GM12874 (cell line): ENCODE results near the gene CTIF.

Experiments used
- TF ChIP-seq, protein P1 (sequence below): IDR thresholded peaks from 2 replicates; pipeline ENCODE4 v1.5.1; 2011; ENCODE audit warnings: low read depth, mild to moderate bottlenecking, control low read depth, low read length, moderate library complexity; ENCODE audit not compliant: insufficient read depth

The CTIF gene

DNA sequence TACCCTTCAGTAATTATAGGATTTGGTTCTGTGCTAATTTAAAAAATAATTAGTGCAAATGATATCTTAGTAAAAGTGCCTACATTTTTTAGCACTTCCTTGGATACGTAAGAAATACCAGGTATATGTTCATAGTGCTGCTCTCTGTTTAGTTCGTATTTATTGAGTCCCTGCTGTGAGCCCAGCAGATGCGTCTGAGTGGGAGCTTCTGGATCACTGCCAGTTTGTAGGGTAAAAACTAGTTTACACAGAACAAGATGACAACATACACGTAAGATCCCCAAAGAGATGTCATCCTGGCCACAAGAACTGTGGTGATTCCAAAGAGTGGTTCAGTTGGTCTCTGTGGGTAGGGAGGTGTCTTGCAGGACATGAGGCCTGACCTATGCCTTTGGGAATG lies 103.2 kb downstream of the CTIF start:
- TF ChIP-seq, protein P1, sequence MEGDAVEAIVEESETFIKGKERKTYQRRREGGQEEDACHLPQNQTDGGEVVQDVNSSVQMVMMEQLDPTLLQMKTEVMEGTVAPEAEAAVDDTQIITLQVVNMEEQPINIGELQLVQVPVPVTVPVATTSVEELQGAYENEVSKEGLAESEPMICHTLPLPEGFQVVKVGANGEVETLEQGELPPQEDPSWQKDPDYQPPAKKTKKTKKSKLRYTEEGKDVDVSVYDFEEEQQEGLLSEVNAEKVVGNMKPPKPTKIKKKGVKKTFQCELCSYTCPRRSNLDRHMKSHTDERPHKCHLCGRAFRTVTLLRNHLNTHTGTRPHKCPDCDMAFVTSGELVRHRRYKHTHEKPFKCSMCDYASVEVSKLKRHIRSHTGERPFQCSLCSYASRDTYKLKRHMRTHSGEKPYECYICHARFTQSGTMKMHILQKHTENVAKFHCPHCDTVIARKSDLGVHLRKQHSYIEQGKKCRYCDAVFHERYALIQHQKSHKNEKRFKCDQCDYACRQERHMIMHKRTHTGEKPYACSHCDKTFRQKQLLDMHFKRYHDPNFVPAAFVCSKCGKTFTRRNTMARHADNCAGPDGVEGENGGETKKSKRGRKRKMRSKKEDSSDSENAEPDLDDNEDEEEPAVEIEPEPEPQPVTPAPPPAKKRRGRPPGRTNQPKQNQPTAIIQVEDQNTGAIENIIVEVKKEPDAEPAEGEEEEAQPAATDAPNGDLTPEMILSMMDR: no peak

DNA sequence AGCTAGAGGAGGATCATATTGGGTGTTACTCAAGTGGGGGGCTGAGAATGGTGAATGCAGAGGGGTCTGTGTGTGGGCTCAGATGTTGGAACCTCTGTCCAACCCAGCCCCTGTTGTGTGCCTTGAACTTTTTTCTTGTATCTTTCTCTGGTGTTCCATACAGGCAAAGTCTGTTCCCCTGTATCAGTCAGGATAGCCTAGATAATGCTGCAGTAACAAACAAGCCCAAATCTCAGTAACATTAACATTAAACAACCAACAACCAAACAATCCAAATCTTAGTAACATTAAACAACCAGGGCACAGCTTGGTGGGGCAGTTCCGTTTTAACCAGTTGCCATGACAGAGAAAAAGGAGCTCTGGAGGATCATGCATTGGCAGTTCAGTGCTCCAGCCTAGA lies 103.7 kb downstream of the CTIF start:
- TF ChIP-seq, protein P1: no peak

DNA sequence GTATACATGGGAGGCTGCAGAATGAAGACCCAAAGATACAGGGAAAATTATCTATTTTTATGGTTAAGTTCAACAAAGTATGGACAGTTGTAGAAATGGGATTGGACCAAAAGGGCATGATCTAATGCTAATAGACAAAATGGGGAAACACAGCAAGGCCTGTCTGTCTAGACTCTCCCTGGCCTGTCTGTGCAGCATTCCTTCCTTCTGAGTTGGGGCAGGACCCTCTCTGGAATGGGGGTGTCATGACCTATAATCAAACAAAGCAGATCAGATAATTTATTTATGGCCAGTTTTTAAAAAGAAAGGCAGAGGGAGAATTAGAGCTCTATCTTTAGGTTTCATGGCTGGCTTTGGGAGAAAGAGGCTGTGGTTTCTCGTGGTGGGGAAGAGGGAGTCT lies 104.4 kb downstream of the CTIF start:
- TF ChIP-seq, protein P1: no peak

DNA sequence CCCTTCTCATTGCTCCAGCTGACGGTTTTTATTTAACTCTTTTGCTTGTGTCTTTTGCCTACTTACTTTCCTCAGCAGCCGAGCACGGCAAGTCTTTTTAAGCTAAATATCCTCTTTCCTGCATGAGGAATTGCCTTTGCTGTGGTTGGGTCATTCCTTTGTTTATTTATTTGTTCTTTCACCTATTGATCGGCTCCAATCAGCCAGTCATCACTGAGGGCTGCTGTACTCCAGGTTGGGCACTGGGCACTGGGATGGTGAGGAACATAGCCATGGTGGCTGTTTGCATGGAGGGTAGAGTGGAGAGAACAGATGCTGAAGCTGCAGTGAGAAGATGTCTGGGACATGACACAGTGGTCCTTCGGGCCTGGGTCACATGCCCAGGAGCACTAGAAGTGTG lies 105.2 kb downstream of the CTIF start:
- TF ChIP-seq, protein P1: no peak

DNA sequence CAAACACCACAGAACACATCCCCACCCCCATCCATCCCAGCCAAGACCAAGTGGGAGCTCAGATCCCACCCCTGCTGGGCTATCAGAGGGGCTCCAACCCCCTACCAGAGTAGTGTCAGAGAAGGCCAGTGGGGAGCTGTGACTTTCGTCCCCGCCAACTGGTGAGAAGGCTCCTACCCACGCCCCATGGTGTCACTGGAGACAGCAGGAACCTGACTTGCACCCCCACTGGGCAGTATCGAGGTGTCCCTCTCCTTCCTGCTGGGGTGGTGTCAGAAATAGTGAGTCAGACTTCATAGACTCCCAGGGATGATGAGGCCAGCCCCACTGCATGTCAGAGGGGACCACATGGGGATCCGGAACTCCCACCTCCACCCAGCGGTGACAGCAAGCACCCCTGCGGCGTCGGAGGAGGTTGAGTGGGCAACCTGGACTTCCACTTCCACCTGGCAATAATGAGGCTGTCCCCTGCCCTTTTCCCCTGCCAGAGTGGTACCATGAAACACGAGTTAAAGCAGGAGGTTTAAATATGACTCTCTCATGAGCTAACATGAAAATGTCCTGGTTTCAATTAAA lies 106.7 kb downstream of the CTIF start:
- TF ChIP-seq, protein P1: no peak

DNA sequence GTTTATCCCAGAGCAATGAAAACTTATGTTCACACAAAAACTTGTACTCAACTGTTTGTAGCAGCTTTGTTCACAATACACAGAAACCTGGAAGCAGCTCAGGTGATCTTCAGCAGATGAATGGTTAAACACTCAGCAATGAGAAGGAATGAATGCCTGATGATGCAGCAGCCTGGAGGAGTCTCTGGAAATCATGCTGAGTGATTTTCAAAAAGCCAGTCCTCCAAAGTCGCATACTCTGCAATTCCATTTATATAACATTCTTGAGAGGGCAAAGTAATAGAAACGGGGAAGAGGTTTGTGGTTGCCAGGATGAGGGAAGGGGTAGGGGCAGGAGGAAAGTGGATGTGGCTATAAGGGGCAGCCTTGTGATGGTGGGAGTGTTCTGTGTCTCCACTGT lies 108.1 kb downstream of the CTIF start:
- TF ChIP-seq, protein P1: no peak

DNA sequence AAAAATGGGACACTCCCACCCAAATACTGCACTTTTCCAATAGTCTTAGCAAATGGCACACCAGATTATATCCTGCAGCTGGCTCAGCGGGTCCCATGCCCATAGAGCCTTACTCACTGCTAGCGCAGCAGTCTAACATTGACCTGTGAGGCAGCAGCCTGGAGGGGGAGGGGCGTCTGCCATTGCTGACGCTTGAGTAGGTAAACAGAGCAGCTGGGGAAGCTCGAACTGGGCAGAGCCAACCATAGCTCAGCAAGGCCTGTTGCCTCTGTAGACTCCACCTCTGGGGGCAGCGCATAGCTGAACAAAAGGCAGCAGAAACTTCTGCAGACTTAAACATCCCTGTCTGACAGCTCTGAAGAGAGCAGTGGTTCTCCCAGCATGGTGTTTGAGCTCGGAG lies 110.4 kb downstream of the CTIF start:
- TF ChIP-seq, protein P1: no peak
